Measurements from ENCODE around the gene ZNF593OS.

ZNF593OS gene

GRCh38 chr1:26190373-26190987, 18.8 kb upstream of the ZNF593OS start, which contains the start of gene CATSPER4:
CATSPER4 (plus strand) TSS chr1:26190602; CDS start chr1:26190628, 26 bp downstream.
- H3K27ac Mint-ChIP-seq = peak within 1 kb of the TSS; percentile 12
- no peaks in the 10 kb centered on the region for H3K9me3 Mint-ChIP-seq
- peaks cover 23% of the 10 kb centered on the region for H3K4me1 Mint-ChIP-seq
- no peak within 1 kb of the TSS for H3K4me3 Mint-ChIP-seq
- H3K36me3 Mint-ChIP-seq = no peaks in the 10 kb centered on the region
- H3K27me3 Mint-ChIP-seq = no peaks in the 10 kb centered on the region

- Mint-ChIP-seq H3K27ac (no peak overlapping the region), H3K36me3 (no peaks in the 10 kb centered on the region)
Measured at GRCh38 chr1:26189751-26190275, 18.2 kb upstream of the ZNF593OS start.

GRCh38 chr1:26189331-26189730, 17.7 kb upstream of the ZNF593OS start:
- Mint-ChIP-seq H3K36me3 (no peaks in the 10 kb centered on the region), H3K27me3 (no peaks in the 10 kb centered on the region), H3K4me3 (no peak overlapping the region), H3K4me1 (peaks cover 21% of the 10 kb centered on the region), H3K9me3 (no peaks in the 10 kb centered on the region), H3K27ac (peak overlapping the region; percentile 12)

More at GRCh38 chr1:26189751-26190275, 18.2 kb upstream of the ZNF593OS start:
- Mint-ChIP-seq H3K4me3 (no peak overlapping the region), H3K4me1 (peaks cover 23% of the 10 kb centered on the region), H3K27me3 (no peaks in the 10 kb centered on the region), H3K9me3 (no peaks in the 10 kb centered on the region)

GRCh38 chr1:26188477-26188876, 16.8 kb upstream of the ZNF593OS start:
- Mint-ChIP-seq H3K9me3 (no peaks in the 10 kb centered on the region), H3K4me3 (no peak overlapping the region), H3K27ac (no peak overlapping the region), H3K4me1 (peaks cover 15% of the 10 kb centered on the region), H3K36me3 (no peaks in the 10 kb centered on the region), H3K27me3 (no peaks in the 10 kb centered on the region)

GRCh38 chr1:26187882-26188281, 16.2 kb upstream of the ZNF593OS start:
- H3K4me3 Mint-ChIP-seq = no peak overlapping the region
- H3K4me1 Mint-ChIP-seq = peaks cover 12% of the 10 kb centered on the region
- H3K36me3 Mint-ChIP-seq = no peaks in the 10 kb centered on the region
- no peaks in the 10 kb centered on the region for H3K27me3 Mint-ChIP-seq
- H3K27ac Mint-ChIP-seq = no peak overlapping the region
- no peaks in the 10 kb centered on the region for H3K9me3 Mint-ChIP-seq

- Mint-ChIP-seq H3K4me3 (no peak overlapping the region), H3K9me3 (no peaks in the 10 kb centered on the region), H3K36me3 (no peaks in the 10 kb centered on the region), H3K27ac (no peak overlapping the region), H3K27me3 (no peaks in the 10 kb centered on the region), H3K4me1 (peaks cover 5% of the 10 kb centered on the region)
Measured at GRCh38 chr1:26184883-26185282, 13.3 kb upstream of the ZNF593OS start.

GRCh38 chr1:26184086-26184485, 12.5 kb upstream of the ZNF593OS start:
- Mint-ChIP-seq H3K27ac (no peak overlapping the region), H3K27me3 (no peaks in the 10 kb centered on the region), H3K4me3 (no peak overlapping the region), H3K9me3 (no peaks in the 10 kb centered on the region), H3K36me3 (no peaks in the 10 kb centered on the region), H3K4me1 (peaks cover 5% of the 10 kb centered on the region)

- Mint-ChIP-seq H3K4me3 (no peak overlapping the region), H3K36me3 (no peaks in the 10 kb centered on the region), H3K9me3 (no peaks in the 10 kb centered on the region), H3K27ac (no peak overlapping the region), H3K27me3 (no peaks in the 10 kb centered on the region), H3K4me1 (peaks cover 5% of the 10 kb centered on the region)
Measured at GRCh38 chr1:26182383-26182696, 10.7 kb upstream of the ZNF593OS start.

GRCh38 chr1:26181586-26182382, 10.2 kb upstream of the ZNF593OS start:
- Mint-ChIP-seq H3K27me3 (no peaks in the 10 kb centered on the region), H3K4me3 (no peak overlapping the region), H3K9me3 (no peaks in the 10 kb centered on the region), H3K27ac (no peak overlapping the region), H3K36me3 (no peaks in the 10 kb centered on the region), H3K4me1 (peaks cover 5% of the 10 kb centered on the region)

GRCh38 chr1:26180010-26180506, 8.4 kb upstream of the ZNF593OS start:
- Mint-ChIP-seq H3K4me1 (peaks cover 5% of the 10 kb centered on the region), H3K27ac (no peak overlapping the region), H3K27me3 (no peaks in the 10 kb centered on the region), H3K4me3 (no peak overlapping the region), H3K9me3 (no peaks in the 10 kb centered on the region), H3K36me3 (no peaks in the 10 kb centered on the region)

- Mint-ChIP-seq H3K4me3 (no peak within 1 kb of the TSS), H3K36me3 (no peaks in the 10 kb centered on the region), H3K27ac (no peak within 1 kb of the TSS), H3K27me3 (no peaks in the 10 kb centered on the region), H3K4me1 (peaks cover 5% of the 10 kb centered on the region), H3K9me3 (no peaks in the 10 kb centered on the region)
Measured at GRCh38 chr1:26177182-26177684, 5.6 kb upstream of the ZNF593OS start, which contains the start of gene CNKSR1. CNKSR1 (plus strand) TSS chr1:26177491; CDS start chr1:26177548, 57 bp downstream.

- Mint-ChIP-seq H3K9me3 (no peaks in the 10 kb centered on the region), H3K27me3 (no peaks in the 10 kb centered on the region), H3K27ac (no peak overlapping the region), H3K4me3 (no peak overlapping the region), H3K36me3 (peaks cover 3% of the 10 kb centered on the region), H3K4me1 (peaks cover 2% of the 10 kb centered on the region)
Measured at GRCh38 chr1:26175346-26175745, 3.7 kb upstream of the ZNF593OS start.

GRCh38 chr1:26170472-26170821, 1.2 kb downstream of the ZNF593OS start:
- Mint-ChIP-seq H3K27ac (peak overlapping the region; percentile 77), H3K36me3 (peaks cover 5% of the 10 kb centered on the region), H3K27me3 (no peaks in the 10 kb centered on the region), H3K4me3 (peak overlapping the region; percentile 96), H3K4me1 (peaks cover 3% of the 10 kb centered on the region), H3K9me3 (no peaks in the 10 kb centered on the region)

GRCh38 chr1:26169669-26170471, 1.8 kb downstream of the ZNF593OS start, which contains the start of gene ZNF593:
ZNF593 (plus strand) TSS chr1:26169908; CDS start chr1:26169984, 76 bp downstream.
- Mint-ChIP-seq H3K27me3 (no peaks in the 10 kb centered on the region), H3K27ac (peak within 1 kb of the TSS; percentile 91), H3K4me1 (peaks cover 3% of the 10 kb centered on the region), H3K36me3 (peaks cover 5% of the 10 kb centered on the region), H3K4me3 (peak within 1 kb of the TSS; percentile 96), H3K9me3 (no peaks in the 10 kb centered on the region)

GRCh38 chr1:26169198-26169554, 2.5 kb downstream of the ZNF593OS start:
- Mint-ChIP-seq H3K4me3 (peak overlapping the region; percentile 96), H3K36me3 (peaks cover 5% of the 10 kb centered on the region), H3K4me1 (peaks cover 3% of the 10 kb centered on the region), H3K27me3 (no peaks in the 10 kb centered on the region), H3K9me3 (no peaks in the 10 kb centered on the region), H3K27ac (peak overlapping the region; percentile 80)

All from activated naive CD4-positive, alpha-beta T cell treated with anti-CD3 and anti-CD28 coated beads, Interleukin-2, amount 50 U/mL, for 24 hours (primary cell).